Liver (tissue), 3 donors: ENCODE data around the gene CHRNE.

ENCODE experiments used
- ATF3 ChIP-seq: IDR thresholded peaks from 2 replicates; pipeline ENCODE4 v1.6.1; 2016; ENCODE audit warnings: antibody characterized with exemption
- CTCF ChIP-seq: fragments of 150-350 bp; IDR thresholded peaks from 2 replicates; pipeline ENCODE4 v1.5.1; 2017; ENCODE audit warnings: improper control_type of control experiment, low read depth, low read length; ENCODE audit not compliant: missing input control
- EGR1 ChIP-seq, 2 donors: IDR thresholded peaks; 2 replicates each; pipeline ENCODE4 v1.6.1; 2016 to 2018; ENCODE audit warnings: antibody characterized with exemption in 2 of 2, low read depth in 2 of 2
- FOXA1 ChIP-seq: IDR thresholded peaks from 2 replicates; pipeline ENCODE4 v1.6.1; 2016; ENCODE audit warnings: antibody characterized with exemption
- GABPA ChIP-seq, 2 donors: IDR thresholded peaks in 1 of 2; conservative IDR thresholded peaks in 1 of 2; 2 replicates each; pipeline ENCODE4 v1.6.1; 2016; ENCODE audit warnings: antibody characterized with exemption in 2 of 2, mild to moderate bottlenecking in 1 of 2, moderate library complexity in 1 of 2
- HNF4G ChIP-seq: IDR thresholded peaks from 2 replicates; pipeline ENCODE4 v1.6.1; 2016; ENCODE audit warnings: antibody characterized with exemption
- MAX ChIP-seq: IDR thresholded peaks from 2 replicates; pipeline ENCODE4 v1.6.1; 2016; ENCODE audit warnings: antibody characterized with exemption
- NR2F2 ChIP-seq: IDR thresholded peaks from 2 replicates; pipeline ENCODE4 v1.6.1; 2016; ENCODE audit warnings: antibody characterized with exemption
- REST ChIP-seq: IDR thresholded peaks from 2 replicates; pipeline ENCODE4 v1.6.1; 2016; ENCODE audit warnings: antibody characterized with exemption, mild to moderate bottlenecking
- SP1 ChIP-seq: IDR thresholded peaks from 2 replicates; pipeline ENCODE4 v1.6.1; 2018; ENCODE audit warnings: antibody characterized with exemption, mild to moderate bottlenecking
- donor health status: healthy.
- donor health status: healthy.

- TF ChIP-seq CTCF (no peak), NR2F2 (no peak), MAX (no peak), FOXA1 (no peak), GABPA (IDR thresholded peaks at IDR 0.05 in 1 of 2, conservative IDR thresholded peaks at IDR 0.05 in 1 of 2) (no peak), EGR1 (IDR thresholded peaks at IDR 0.05; ENCODE audit: low read depth in 2 of 2) (no peak), SP1 (no peak), ATF3 (no peak), REST (no peak), HNF4G (no peak)
These were observed 29.9 kb upstream of the CHRNE start for GRCh38 chr17:4932756-4933155.
